ENCODE measurements around the gene GCGR. TPM values are rescaled to one million over a fixed set of nuclear protein-coding genes. Genes with fewer than 3 reads are reported as not detected.

GCGR gene
- total and polyA plus RNA-seq, 2 of the 13 experiments (the other 11 are each of a cell fraction or from before 2014, with no cell fraction given) = 0.04 to 0.13 TPM

DNA sequence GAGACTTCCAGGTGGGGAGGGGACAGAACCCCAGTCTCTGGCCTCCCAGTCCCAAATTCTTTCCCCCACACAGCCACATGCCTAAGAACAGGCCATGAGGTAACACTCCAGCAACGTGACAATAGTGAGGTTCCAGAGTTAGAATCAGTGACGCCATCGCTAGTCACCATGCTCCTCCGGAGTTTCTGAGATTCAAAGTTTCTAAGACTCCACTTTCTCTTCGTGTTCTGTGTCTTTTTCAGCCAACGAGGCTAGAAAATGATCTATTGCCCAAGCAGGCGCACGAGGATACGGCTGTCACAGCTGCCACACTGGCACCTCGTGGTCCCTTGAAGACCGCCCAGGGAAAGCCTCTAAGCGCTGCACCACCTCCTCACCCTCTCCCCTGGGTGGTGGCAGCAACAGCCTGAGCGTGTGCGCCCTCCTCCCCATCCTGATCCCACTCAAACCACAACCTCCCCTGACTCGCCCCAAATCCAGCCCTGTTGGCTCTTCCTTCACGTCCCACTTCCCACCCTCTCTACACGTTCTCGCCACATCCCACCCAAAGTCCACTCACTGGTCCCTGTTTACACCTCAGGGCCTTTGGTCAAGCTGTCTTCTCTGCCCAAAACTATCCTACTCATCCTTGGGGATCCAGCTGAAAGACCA lies 28.1 kb downstream of the GCGR start (continued):
- TF ChIP-seq NFAT5 (CRISPR knock-in tag; IDR thresholded peaks at IDR 0.05) (no peak), ERF (CRISPR knock-in tag; IDR thresholded peaks at IDR 0.05) (no peak), ZNF296 (CRISPR knock-in tag; conservative IDR thresholded peaks at IDR 0.05) (no peak), ZNF569 (CRISPR knock-in tag; IDR thresholded peaks at IDR 0.05; ENCODE audit: borderline replicate concordance) (no peak), ZNF644 (CRISPR knock-in tag; IDR thresholded peaks at IDR 0.05; ENCODE audit: low read depth) (no peak), AKAP8 (CRISPR knock-in tag; IDR thresholded peaks at IDR 0.05) (peak; percentile 67; the same call in 1 of the 2 replicates), KLF13 (CRISPR knock-in tag; IDR thresholded peaks at IDR 0.05) (peak; percentile 21; the same call in 1 of the 2 replicates), ZMYM3 (CRISPR knock-in tag; IDR thresholded peaks at IDR 0.05) (no peak), ZBED4 (CRISPR knock-in tag; IDR thresholded peaks at IDR 0.05; ENCODE audit: borderline replicate concordance) (no peak), CBX2 (IDR thresholded peaks at IDR 0.05; ENCODE audit: low read depth, low read length) (no peak), CBX2 (CRISPR knock-in tag; IDR thresholded peaks at IDR 0.05; ENCODE audit: low read depth) (no peak), ZFP82 (CRISPR knock-in tag; IDR thresholded peaks at IDR 0.05; ENCODE audit: borderline replicate concordance) (peak; percentile 68; the same call in 1 of the 2 replicates), SRSF9 (IDR thresholded peaks at IDR 0.05; ENCODE audit: borderline replicate concordance, insufficient read depth, low read depth, low read length, poor library complexity, severe bottlenecking) (no peak), STAT5B (CRISPR knock-in tag; IDR thresholded peaks at IDR 0.05) (no peak), SRSF1 (optimal IDR thresholded peaks at IDR 0.05; ENCODE audit: low read depth, low read length) (no peak), ZNF263 (CRISPR knock-in tag; IDR thresholded peaks at IDR 0.05) (peak; percentile 69), RARG (CRISPR knock-in tag; IDR thresholded peaks at IDR 0.05; ENCODE audit: low read depth) (no peak), ZNF292 (CRISPR knock-in tag; IDR thresholded peaks at IDR 0.05; ENCODE audit: borderline replicate concordance, low read depth) (0 out of 2 replicates have a peak, but pooled peaks have one; percentile 17), PHB2 (IDR thresholded peaks at IDR 0.05; ENCODE audit: partially characterized antibody) (no peak), SYNCRIP (IDR thresholded peaks at IDR 0.05; ENCODE audit: insufficient read depth, low read depth, low read length) (no peak)
- TF ChIP-seq, protein P1, sequence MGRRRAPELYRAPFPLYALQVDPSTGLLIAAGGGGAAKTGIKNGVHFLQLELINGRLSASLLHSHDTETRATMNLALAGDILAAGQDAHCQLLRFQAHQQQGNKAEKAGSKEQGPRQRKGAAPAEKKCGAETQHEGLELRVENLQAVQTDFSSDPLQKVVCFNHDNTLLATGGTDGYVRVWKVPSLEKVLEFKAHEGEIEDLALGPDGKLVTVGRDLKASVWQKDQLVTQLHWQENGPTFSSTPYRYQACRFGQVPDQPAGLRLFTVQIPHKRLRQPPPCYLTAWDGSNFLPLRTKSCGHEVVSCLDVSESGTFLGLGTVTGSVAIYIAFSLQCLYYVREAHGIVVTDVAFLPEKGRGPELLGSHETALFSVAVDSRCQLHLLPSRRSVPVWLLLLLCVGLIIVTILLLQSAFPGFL (CRISPR knock-in tag; IDR thresholded peaks at IDR 0.05) = no peak

Data from HepG2 (cell line).